COLO829 (cell line): ENCODE measurements around the gene TH.

Source experiments
- DNase-seq: peaks from one replicate; pipeline ENCODE4 v3.0.0; 2012; ENCODE audit warnings: low spot score

Gene TH

DNA sequence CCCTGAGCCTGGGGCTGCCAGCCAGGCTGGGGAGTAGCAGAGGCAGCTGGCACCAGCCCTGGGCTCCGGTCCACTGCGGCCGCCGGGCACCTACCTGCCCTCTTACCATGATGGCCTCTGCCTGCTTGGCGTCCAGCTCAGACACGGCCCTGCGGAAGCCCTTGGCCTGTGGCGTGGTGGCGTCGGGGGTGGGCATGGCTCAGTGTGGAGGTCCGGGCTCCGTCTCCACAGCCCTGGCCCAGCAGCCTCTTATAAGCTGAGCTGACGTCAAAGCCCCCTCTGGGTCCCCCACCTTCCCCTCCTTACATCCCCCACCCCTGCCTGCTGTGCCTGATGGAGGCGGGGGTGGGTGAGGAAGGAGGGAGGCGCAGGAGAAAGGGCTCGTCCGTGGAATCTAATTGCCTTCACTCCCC, at the start of gene TH:
Gene TH, minus strand, starts transcription at position 225 of the 413 bp plus-strand sequence. Its CDS starts 29 bp downstream, at position 196.
- DNase-seq: no peak

DNA sequence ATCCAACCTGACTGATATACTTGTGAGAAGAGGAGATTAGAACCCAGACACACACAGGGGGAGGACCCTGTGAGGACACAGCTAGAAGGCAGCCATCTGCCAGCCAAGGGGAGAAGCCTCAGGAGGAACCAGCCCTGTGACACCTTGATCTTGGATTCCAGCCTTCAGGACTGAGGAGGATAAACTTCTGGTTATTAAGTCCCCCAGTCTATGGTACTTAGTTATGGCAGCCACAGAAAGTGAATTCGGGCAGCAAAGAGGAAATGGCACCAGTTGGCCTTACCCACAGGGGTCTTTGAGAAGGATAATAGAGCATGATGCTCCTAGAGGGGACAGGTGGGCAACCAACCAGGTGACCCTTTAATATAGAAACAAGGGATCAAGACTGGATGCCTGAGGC, 49.4 kb upstream of the TH start:
- no peak for DNase-seq

DNA sequence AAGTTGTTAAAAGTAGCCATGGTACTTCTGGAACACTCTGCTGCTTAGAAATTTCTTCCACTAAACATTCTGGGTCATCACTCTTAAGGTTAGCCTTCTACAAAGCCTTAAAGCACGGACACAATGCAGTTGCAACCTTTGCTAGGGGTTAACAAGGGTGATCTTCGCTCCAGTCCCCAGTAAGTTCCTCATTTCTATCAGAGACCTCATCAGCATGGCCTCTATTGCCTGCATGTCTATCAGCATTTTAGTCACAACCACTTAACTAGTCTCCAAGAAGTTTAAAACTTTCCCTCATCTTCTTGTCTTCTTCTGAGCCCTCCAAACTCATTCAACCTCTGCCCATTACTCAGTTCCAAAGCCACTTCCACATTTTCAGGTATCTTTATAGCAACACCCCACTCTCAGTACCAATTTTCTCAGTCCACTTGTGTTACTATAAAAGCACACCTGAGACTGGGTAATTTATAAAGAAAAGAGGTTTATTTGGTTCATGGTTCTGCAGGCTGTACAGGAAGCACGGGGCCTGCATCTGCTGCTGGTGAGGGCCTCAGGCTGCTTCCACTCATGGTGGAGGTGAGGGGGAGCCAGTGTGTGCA, 48.7 kb upstream of the TH start:
- DNase-seq: no peak

DNA sequence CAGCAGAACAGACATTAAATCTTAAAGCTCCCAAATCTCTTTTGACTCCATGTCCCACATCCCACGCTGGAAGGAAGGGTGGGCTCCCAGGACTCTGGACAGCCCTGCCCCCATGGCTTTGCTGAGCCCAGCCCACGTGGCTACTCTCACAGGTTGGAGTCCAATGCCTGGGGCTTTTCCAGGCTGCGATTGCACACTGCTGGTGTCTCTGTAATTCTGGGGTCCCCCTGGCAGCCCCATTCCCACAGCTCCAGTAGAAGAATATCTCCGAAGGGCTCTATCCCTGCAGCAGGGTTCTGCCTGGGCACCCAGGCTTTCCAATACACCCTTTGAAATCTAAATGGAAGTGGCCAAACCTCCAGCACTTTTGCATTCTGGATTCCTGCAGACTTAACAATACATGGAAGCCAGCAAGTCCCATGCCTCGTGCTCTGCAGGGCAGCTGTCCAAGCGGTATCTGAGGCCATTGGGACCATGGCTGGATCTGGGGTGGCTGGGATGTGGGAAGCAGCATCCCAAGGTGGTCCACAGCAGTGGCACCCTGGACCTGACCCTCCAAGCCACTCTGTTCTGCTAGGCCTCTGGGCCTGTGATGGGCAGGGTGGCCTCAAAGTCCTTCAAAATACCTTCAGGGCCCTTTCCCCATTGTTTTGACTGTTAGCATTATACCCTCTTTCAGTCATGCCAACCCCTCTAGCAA, 47.9 kb upstream of the TH start:
- no peak for DNase-seq

DNA sequence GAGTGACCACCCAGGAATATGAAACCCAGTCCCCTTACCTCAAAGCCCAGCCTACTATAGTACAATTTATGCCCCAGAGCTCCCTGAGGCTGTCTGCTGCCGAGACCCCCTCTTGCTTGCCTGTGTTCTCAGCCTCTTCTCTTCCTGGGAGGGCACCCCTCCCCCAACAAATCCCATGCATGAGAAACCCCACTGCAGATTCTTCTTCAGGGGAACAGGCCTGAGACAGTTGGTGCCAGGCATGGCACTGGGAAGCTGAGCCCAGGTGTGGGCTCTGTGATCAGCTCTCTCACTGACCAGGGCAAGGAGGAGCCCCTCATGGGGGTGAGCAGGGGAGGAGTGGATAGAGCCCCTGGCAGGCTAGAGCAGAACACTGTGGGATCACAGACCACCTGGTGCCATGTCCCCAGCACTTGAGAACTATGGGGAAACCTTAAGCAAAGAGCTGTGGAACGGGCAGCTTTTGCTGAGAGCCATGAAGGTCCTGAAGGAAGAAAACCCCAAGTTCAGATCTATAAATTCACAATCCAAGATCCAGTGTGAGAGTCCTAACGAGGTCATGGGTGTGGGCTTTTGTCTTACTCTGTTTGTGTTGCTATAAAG, 46.5 kb upstream of the TH start:
- DNase-seq: no peak

DNA sequence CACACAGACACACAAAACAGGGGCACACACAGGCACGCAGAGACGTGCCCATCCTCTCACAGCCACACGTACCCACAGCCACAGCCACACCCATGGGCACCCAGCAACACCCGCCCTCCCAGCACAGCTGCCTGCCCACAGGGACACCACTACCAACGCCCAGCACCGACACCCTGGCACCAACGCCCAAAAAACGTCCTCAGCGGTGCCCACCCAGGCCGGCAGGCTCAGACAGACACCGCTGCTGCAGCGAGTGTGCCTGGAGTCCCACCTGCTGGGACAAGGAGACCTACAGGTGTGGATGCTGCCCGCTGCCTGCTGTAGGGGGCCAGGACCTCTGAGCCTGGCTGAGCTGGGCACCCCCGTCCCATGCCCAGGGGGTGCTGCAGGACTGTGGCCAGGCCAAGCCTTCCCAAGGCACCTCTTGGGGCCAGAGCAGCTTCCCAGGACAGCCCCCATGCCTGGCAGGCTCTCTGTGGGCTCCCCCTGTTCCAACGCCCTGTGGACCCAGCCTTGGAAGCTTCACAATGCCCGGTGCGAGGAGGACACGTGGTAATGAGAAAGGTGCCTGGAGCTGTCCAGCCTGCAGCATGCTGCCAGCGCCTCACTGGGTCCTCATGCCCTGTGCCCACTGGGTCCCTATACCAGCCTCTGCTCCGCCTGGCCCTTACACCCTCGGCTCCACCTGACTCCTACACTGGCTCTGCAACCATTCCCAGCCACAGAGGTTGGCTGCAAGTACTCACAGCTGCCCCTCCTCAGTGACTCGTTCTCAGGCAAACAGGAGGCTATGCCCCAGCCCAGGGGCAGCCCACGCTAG, 45.8 kb upstream of the TH start:
- no peak for DNase-seq

DNA sequence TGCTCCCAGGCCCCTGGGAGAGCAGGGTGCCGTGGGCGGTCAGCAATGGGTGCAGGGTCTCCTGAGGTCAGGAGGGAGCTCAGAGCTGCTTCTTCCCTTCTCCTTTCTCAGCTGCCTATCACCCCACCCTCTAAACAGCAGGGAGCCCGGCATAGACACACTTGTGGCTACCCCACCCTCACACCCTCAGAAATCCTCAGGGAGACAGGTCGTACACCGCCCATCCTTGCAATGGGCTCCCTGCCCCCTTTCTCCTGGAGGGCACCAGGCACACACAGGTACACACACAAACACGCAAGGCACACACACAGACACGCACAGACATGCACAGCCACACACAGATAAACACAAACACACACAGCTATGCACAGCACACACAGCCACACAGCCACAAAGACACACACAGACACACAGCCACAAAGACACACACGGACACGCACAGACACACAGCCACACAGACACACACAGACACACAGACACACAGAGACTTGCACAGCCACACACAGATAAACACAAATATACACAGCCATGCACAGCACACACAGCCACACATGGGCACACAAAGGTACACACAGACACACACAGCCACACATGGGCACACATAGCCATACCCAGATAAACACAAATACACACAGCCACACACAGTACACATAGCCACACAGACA, 44.9 kb upstream of the TH start:
- no peak for DNase-seq

DNA sequence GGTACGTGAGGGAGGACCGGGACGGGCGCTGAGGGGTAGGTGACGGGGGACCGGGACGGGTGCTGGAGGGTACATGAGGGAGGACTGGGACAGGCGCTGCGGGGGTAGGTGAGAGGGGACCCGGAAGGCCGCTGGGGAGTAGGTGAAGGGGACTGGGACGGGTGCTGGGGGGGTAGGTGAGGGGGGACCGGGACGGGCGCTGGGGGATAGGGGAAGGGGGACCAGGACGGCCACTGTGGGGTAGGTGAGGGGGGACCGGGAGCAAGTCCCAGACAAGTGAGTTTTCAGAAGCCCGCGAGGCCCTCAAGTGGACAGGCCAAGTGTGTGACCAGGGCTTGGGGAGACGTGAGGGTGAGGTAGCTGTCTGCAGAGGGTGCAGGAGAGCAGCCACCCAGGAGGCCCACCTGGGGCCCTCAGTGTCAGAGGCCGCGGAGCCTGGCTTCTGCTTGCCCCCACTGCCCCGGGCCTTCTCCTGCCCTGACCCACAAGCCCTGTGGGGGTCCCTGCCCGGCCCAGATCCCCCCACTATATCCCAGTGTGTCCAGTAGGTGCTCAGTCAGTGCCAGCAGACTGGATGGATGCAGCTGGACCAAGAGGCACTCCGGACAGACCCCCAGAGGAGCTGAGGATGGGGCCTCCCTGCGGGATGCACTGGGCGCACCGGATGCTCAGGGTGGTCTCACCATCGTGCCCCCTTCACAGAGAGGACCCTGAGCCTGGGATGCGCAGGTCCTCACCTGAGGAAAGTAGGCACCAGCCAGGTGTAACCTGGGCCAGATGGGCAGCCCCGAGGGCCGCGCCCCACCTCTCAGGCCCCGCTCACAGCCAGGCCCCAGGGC, 44.2 kb upstream of the TH start:
- DNase-seq: no peak

DNA sequence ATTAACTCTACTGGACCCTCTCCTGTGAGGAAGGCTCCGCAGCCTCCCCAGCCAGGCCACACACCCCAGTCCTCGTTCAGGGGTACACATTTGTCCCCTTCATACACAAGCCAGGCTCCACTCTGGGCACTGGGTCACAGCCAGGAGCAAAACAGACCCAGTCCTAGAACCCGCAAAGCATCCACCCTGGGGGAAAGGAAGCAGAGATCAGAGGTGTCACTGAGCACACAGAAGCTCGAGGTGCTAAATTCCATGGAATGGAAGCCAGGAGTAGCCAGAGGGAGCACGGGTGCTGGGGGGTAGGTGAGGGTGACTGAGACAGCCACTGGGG, 43.6 kb upstream of the TH start:
- no peak for DNase-seq

DNA sequence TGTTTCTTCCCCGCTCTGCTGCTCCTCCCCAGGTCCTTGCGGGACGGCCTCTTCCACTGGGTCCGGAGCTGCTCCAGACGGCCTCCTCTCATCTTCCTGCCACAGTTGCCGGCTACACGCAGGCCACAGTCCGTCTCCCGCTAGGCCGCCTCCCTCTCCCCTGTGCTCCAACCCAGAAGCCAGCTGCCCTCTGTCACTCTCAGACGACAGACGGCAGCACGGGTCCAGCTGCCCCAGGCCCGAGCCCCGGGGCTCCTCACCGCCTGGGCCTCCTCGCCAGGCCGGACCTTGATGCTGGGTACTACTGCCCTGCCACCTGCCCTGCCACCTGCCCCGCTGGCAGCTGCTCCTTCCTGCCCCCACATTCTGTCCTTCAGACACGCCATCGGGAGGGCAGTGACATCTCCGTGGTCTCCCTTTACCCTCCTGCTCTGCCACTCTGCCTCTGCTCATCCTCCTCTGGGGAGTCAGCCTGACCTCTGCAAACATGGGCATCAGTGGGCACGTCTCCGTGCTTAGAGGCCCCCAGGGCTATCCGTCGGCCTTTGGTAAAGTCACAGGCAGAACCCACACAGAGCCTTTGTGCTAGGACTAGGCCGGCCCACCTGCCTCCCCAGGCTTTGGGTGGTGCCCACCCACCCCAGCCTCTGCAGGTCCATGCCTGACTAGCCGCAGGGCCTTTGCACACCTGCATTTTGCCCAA, 43.1 kb upstream of the TH start:
- no peak for DNase-seq

DNA sequence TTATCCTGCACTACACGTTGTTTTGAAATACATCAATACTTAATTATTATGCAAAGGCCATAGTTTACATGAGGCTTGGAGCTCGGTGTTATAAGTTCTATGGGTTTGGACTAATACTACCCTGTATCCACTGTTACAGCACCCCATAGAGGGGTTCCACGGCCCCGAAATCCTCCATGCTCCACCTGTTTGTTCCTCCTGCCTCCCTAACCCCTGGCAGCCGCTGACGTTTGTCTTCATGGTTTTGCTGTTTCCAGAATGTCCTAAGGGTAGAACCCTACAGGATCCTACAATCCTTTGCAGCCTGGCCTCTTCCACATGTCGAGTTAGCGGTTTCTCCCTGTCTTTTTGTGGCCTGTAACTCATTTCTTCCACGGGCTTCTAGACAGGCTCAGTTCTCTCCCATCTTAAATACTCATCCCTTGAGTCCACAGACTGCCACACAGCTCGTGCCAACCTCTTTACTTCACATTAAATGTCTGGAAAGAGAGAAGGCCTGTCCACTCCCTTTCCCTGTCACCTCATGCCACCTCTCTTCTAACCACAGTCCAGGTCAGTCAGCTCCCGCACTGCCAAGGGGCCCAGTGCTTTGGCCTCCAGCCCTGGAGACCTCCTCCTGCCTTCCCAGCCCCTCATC, 42.4 kb upstream of the TH start:
- DNase-seq: no peak

DNA sequence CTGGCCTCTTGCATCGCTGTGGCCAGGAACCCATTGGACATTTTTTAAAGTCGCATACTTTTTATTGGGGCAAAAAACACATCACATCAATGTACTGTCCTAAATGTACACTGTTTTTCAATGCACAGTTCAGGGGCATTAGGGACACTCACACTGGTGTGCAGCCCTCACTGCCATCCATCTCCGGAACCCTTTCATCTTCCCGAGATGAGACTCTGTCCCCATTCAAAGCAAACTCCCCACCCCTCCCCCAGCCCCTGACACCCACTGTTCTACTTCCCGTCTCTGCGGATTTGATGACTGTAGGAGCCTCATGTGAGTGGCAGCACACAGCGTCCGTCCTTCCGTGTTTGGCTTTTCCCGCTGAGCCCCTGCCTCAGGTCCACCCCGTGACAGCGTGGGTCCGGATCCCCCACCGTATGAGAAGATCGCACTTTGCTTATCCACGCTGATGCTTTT, 41.8 kb upstream of the TH start:
- DNase-seq: no peak

DNA sequence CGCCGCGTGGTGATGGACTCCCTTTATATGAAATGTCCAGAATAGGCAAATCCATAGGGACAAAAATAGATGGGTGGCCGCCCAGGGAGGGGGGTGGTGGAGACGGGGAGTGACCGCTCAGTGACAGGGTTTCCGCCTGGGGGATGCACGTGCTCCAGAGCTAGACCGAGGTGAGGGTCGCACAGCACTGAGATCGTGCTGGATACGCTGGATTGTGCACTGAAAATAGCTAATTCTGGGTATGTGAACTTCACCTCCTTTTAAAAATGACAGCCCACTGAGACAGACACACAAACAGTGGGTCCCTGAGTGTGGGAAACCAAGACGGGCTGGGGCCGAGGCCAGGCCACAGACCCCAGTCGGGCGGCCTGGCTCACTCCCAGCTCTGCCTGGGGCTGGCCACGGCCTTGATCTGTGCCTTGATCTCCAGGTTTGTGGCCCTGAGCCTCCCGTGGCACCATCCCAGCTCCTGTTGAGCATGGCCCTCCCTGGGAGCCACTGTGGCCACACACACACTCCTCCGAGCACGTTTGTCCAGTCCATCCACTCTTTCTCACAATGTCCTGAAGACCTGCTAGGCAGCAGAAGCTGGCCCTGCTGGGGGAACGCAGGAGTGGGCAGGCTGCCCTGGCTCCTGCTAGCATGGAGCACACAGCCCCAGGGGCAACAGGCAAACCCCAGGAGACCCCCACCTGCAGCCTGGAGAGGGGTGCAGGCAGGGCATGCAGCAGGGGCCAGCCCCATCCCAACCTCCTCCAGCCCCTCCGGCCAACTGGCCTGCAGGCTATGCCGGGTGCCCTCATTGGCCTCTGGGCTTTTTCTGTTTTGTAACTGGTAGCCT, 41.0 kb upstream of the TH start:
- DNase-seq: no peak

DNA sequence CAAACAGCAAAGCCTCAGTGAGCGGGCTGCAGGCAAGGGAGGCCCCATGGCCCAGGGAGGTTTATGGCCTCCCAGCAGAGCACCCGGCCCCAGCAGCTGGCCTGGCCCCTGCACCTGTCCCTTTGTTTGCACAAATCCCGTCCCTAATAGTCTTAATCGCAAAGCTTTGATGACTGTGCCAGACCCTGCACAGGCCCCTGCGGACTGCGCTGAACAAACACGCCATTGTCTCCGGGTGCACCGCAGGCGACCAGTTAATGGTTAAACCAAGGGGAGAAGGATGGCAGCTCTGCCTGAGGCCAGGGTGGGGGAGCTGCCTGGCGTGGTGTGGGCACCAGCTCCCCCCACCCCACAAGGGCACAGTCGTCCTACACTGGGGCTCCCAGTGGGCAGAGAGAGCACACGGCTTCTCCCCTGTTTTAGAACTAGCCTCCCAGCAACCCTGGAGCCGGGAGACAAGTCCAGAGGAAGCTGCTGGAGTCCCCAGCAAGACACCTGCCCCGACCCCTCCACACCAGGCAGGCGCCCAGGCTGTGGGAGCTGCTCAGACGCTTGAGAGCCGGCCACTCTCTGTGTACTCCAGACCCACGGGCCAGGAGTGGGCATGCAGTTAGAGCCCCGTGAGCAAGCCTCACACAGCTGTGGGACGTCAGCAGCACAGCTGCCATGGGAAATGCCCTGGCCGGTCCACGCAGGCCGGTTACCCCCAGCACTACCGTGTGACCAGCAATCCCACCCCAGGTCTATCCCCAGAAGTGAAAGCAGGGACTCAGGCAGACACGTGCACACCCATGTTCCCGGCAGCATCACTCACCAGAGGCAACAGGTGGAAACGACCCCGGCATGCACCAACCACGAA, 39.7 kb upstream of the TH start:
- DNase-seq: no peak

DNA sequence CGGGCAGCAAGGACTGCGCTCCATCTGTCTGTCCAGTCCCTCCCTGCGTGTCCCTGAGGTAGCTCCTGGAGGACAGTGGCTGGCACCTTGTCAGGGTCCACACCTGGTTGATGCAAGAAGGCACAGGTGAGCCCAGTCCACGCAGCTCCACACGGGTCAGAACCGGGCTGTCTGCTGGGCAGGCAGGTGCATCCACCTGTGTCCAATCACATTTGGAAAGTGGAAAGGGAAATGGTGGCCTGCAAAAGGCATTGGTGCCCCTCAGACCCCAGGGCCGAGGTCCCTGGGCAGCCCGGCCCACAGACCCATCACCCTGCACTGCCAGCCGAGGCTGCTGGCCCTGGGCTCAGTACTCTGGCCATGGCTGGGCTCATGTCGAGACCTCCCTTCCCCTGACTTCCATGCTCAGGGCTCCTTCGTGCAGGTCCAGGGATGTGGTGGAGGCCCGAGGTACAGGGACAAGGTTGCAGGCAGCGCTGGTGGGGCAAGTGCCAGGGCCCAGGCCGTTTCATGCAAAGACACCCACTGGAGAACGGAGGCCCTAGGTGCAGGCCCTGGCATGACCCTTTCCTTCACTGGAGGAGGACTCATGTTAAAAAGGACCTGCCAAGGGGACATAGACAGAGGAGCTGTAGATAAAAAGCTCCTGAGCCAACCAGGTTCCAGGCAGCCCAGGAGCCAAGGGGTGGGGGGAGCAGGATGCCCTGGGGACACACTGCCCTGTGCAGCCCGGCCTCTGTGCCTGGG, 38.9 kb upstream of the TH start:
- no peak for DNase-seq

DNA sequence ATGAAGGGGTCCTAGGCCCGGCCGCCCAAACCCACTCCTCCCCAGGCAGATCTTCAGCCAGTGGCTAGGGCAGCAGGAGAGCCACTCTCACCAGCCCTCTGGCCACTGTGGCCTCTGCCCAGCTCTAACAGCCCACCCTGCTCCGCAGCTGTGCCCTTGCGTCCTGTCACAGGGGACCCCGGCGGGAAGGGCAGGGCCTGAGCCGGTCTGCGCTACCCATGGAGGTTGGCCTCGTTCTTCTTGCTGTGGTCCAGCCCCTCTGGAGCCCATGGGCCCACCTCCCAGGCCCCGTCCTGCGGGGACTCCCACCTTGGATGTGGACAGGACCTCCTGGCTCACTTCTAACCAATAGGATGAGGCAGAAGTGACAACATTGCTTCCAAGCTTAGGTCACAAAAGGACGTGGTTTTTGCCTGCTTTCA, 38.3 kb upstream of the TH start:
- DNase-seq: no peak

DNA sequence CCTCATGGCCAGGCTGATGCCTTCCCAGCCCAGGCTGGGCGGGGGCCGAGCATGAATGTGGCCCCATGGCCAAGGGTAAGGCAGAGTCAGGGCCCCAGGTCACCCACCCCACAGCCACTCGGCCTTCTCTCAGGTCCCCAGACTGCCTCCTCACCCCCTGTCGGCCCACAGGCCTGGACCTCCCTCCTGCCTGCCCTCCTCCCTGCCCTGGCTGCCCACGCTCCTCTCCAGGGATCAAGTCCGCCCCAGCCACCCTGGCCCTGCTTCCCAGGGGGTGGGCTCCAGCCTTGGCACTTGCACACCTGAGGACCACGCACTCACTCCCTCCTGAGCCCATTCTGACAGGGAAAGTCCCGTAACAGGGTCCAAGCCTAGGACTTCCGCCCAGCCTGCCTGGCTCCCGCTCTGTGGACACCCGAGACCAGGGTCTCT, 37.8 kb upstream of the TH start:
- DNase-seq: no peak
